Caco-2 (cell line): ENCODE data around the gene LHFPL3. TPM values are rescaled to one million over a fixed set of nuclear protein-coding genes. Genes with fewer than 3 reads are reported as not detected.

Experiments
- BruUV-seq: library from RNA; stranded (reverse); fragments of 400-500 nt; replicated peaks from 2 replicates; lab custom pipeline; 2021; lab: Mats Ljungman, UMichigan
- CTCF ChIA-PET: fragments of 300-600 bp; sonication (Branson Sonifier 250); formaldehyde crosslinking; loops from one replicate; lab custom pipeline; 2022; ENCODE audit warnings: antibody characterized with exemption; lab: Charles Lee
- POLR2A ChIA-PET: fragments of 300-600 bp; sonication (Branson Sonifier 250); formaldehyde crosslinking; loops from one replicate; lab custom pipeline; 2022; ENCODE audit warnings: antibody characterized with exemption; lab: Charles Lee
- DNase-seq, 2 experiments: peaks; one replicate each; pipeline versions ENCODE4 v3.0.0 to v3.0.0-alpha.2; 2020 to 2022
- H3K27me3 ChIP-seq: replicated peaks from 2 replicates; pipeline ENCODE4 v1.6.0; 2011; ENCODE audit warnings: low read length; ENCODE audit not compliant: control insufficient read depth, insufficient read depth
- H3K36me3 ChIP-seq: 2 replicates; pipeline ENCODE4 v1.5.1; 2011; ENCODE audit warnings: low read length; ENCODE audit not compliant: control insufficient read depth, insufficient read depth
- H3K4me1 ChIP-seq: fragments of 250-450 bp; sonication (Bioruptor Pico); 2 replicates; pipeline ENCODE4 v1.5.1; 2020; ENCODE audit warnings: mild to moderate bottlenecking
- H3K4me3 ChIP-seq: 2 replicates; pipeline ENCODE4 v1.5.1; 2011; ENCODE audit warnings: low read depth, mild to moderate bottlenecking, control low read depth, low read length
- H3K9me3 ChIP-seq: fragments of 250-450 bp; sonication (Bioruptor Pico); 2 replicates; pipeline ENCODE4 v1.5.1; 2020; ENCODE audit warnings: mild to moderate bottlenecking, moderate library complexity
- H3K27ac Mint-ChIP-seq: one replicate; pipeline ENCODE4 v1.8.0; 2022; ENCODE audit warnings: mixed read lengths; ENCODE audit not compliant: unreplicated experiment
- H3K27me3 Mint-ChIP-seq: one replicate; pipeline ENCODE4 v1.8.0; 2022; ENCODE audit warnings: mixed read lengths; ENCODE audit not compliant: insufficient read depth, unreplicated experiment
- H3K36me3 Mint-ChIP-seq: one replicate; pipeline ENCODE4 v1.8.0; 2022; ENCODE audit warnings: mild to moderate bottlenecking, mixed read lengths; ENCODE audit not compliant: insufficient read depth, unreplicated experiment
- H3K4me1 Mint-ChIP-seq: one replicate; pipeline ENCODE4 v1.8.0; 2022; ENCODE audit warnings: low read depth, mixed read lengths; ENCODE audit not compliant: unreplicated experiment
- H3K4me3 Mint-ChIP-seq: one replicate; pipeline ENCODE4 v1.8.0; 2022; ENCODE audit warnings: mild to moderate bottlenecking, moderate library complexity, mixed read lengths; ENCODE audit not compliant: unreplicated experiment
- H3K9me3 Mint-ChIP-seq: one replicate; pipeline ENCODE4 v1.8.0; 2022; ENCODE audit warnings: mixed read lengths; ENCODE audit not compliant: unreplicated experiment
- intact Hi-C: fragments of 100-400 bp; cut with micrococcal nuclease; formaldehyde crosslinking; loops from one replicate; pipeline ENCODE4 v1.10.0; 2022; ENCODE audit not compliant: unreplicated experiment
- total RNA-seq: library from RNA; stranded (reverse); gene quantifications from 2 replicates; pipeline ENCODE4 v1.2.3, GENCODE V29; 2022
- TF ChIP-seq, protein P1 (sequence below), 2 experiments: fragments of 200-600 bp in 1 of 2; IDR thresholded peaks; 1 replicate in 1 of 2; 2 replicates in 1 of 2; pipeline versions ENCODE4 v1.5.1 to v1.8.0; 2011 to 2022; ENCODE audit warnings: antibody characterized with exemption in 1 of 2, control low read depth in 1 of 2, inconsistent platforms in 1 of 2, low read depth in 1 of 2, low read length in 1 of 2, mild to moderate bottlenecking in 1 of 2, moderate library complexity in 1 of 2; ENCODE audit not compliant: insufficient read depth in 1 of 2, severe bottlenecking in 1 of 2, unreplicated experiment in 1 of 2

Gene LHFPL3
- total RNA-seq, 1 experiment from 2014 or later: not detected

DNA sequence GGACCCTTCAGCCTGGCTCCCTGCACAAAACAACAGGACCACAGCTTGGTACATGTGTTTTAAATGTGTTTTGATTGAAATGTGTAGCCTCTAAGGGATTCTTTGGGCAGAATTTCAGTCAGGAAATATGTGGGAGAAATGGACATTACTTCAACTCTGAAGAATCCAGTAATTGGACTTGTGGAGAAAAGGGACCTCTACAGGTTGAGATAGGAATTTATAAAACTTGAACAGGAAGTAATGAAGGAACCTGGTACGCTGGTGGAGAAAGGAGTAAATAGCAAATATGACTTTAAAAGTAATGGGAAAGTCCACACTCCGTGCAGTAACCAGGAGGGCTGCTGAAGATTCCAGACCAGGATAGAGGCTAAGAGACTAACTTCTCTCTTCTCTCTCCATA lies 220.5 kb downstream of the LHFPL3 start:
- TF ChIP-seq, protein P1, sequence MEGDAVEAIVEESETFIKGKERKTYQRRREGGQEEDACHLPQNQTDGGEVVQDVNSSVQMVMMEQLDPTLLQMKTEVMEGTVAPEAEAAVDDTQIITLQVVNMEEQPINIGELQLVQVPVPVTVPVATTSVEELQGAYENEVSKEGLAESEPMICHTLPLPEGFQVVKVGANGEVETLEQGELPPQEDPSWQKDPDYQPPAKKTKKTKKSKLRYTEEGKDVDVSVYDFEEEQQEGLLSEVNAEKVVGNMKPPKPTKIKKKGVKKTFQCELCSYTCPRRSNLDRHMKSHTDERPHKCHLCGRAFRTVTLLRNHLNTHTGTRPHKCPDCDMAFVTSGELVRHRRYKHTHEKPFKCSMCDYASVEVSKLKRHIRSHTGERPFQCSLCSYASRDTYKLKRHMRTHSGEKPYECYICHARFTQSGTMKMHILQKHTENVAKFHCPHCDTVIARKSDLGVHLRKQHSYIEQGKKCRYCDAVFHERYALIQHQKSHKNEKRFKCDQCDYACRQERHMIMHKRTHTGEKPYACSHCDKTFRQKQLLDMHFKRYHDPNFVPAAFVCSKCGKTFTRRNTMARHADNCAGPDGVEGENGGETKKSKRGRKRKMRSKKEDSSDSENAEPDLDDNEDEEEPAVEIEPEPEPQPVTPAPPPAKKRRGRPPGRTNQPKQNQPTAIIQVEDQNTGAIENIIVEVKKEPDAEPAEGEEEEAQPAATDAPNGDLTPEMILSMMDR (IDR thresholded peaks at IDR 0.05; ENCODE audit: insufficient read depth in 1 of 2, low read depth in 1 of 2, low read length in 1 of 2, severe bottlenecking in 1 of 2, unreplicated experiment in 1 of 2): peak in 1 of 2 experiments; percentile 13
- no peak for DNase-seq
- intact Hi-C loops: loop anchor here (5.0 kb wide), 1 partner anchor 207 kb away; no protein-coding TSS in a partner anchor
- no peak overlapping the region for H3K4me3 Mint-ChIP-seq
- H3K36me3 Mint-ChIP-seq: no peaks in the 10 kb centered on the region
- Histone ChIP-seq H3K4me3 (no peak overlapping the region), H3K36me3 (no peaks in the 10 kb centered on the region), H3K9me3 (no peaks in the 10 kb centered on the region), H3K4me1 (no peaks in the 10 kb centered on the region), H3K27me3 (no peaks in the 10 kb centered on the region)
- H3K27ac Mint-ChIP-seq: no peak overlapping the region
- POLR2A ChIA-PET: no interaction called here
- no peaks in the 10 kb centered on the region for H3K4me1 Mint-ChIP-seq
- no TSS peak for BruUV-seq
- H3K27me3 Mint-ChIP-seq: no peaks in the 10 kb centered on the region
- CTCF ChIA-PET: no interaction called here
- no peaks in the 10 kb centered on the region for H3K9me3 Mint-ChIP-seq

DNA sequence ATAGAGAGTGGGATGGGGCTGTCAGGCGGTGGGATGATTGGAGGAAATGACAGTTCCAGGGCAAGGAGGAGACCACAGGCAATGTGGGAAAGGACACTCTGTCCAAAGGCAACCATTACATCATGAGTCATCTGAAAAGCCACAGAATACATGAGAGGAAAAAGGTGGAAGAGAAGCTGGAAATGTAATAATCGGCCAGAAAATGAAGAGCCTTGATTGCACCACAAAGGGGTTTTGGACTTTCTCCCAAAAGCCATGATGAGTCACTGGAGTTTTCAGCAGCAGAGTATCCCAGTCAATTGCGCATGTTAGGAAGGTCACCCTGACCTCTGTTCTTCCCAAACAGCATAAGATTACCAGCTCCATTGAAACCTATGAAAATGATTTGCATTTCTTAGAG lies 222.0 kb downstream of the LHFPL3 start:
- Mint-ChIP-seq H3K27me3 (no peaks in the 10 kb centered on the region), H3K9me3 (peaks cover 15% of the 10 kb centered on the region), H3K4me3 (no peak overlapping the region), H3K4me1 (no peaks in the 10 kb centered on the region), H3K36me3 (no peaks in the 10 kb centered on the region), H3K27ac (no peak overlapping the region)
- Histone ChIP-seq H3K36me3 (no peaks in the 10 kb centered on the region), H3K9me3 (no peaks in the 10 kb centered on the region), H3K4me3 (no peak overlapping the region), H3K27me3 (no peaks in the 10 kb centered on the region), H3K4me1 (no peaks in the 10 kb centered on the region)
- TF ChIP-seq, protein P1 (IDR thresholded peaks at IDR 0.05; ENCODE audit: insufficient read depth in 1 of 2, low read depth in 1 of 2, low read length in 1 of 2, severe bottlenecking in 1 of 2, unreplicated experiment in 1 of 2): no peak
- intact Hi-C loops: no loop called here
- ChIA-PET CTCF (no interaction called here), POLR2A (no interaction called here)
- BruUV-seq: no TSS peak
- DNase-seq: no peak

DNA sequence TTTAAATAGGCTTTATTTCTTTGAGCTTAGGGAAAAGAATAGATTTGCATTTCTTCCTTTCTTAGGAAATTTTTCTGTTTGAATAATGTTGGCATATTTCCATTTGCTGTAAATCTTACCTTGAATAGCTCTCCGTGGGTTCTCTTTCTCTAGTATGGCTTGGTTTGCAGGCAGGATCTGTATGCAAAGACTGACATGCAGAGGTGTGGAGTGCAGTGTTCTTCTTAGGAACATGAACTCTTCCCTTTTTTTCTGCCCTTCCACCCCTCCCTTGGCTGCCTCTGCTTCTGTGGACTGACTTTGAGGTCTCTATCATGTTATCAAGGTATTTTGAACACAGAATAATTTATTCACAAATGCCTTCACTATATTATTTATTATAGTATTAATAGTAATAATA lies 222.8 kb downstream of the LHFPL3 start:
- Mint-ChIP-seq H3K27me3 (no peaks in the 10 kb centered on the region), H3K27ac (no peak overlapping the region), H3K9me3 (peaks cover 22% of the 10 kb centered on the region), H3K4me1 (no peaks in the 10 kb centered on the region), H3K4me3 (no peak overlapping the region), H3K36me3 (no peaks in the 10 kb centered on the region)
- ChIA-PET CTCF (no interaction called here), POLR2A (no interaction called here)
- H3K27me3 ChIP-seq: no peaks in the 10 kb centered on the region
- TF ChIP-seq, protein P1 (IDR thresholded peaks at IDR 0.05; ENCODE audit: insufficient read depth in 1 of 2, low read depth in 1 of 2, low read length in 1 of 2, severe bottlenecking in 1 of 2, unreplicated experiment in 1 of 2): no peak
- H3K9me3 ChIP-seq: no peaks in the 10 kb centered on the region
- H3K4me1 ChIP-seq: no peaks in the 10 kb centered on the region
- H3K4me3 ChIP-seq: no peak overlapping the region
- no TSS peak for BruUV-seq
- no peaks in the 10 kb centered on the region for H3K36me3 ChIP-seq
- no peak for DNase-seq
- intact Hi-C loops: no loop called here
